Keratinocyte (primary cell): Measurements from ENCODE around the gene NAA80.

Experiments
- CTCF ChIP-seq, 3 experiments: IDR thresholded peaks in 1 of 3; conservative IDR thresholded peaks in 1 of 3; optimal IDR thresholded peaks in 1 of 3; 2 replicates in 2 of 3; 3 replicates in 1 of 3; pipeline versions ENCODE3 to v1.5.1; 2011; ENCODE audit warnings: low read length in 3 of 3, mild to moderate bottlenecking in 3 of 3, moderate library complexity in 2 of 3, control low read depth in 1 of 3, inconsistent platforms in 1 of 3; ENCODE audit not compliant: insufficient read depth in 2 of 3; ENCODE audit errors: extremely low read depth in 1 of 3
- EZH2 ChIP-seq: IDR thresholded peaks from one replicate; pipeline ENCODE4 v1.6.1; 2012; ENCODE audit warnings: inconsistent platforms, mild to moderate bottlenecking, low read length, moderate library complexity

DNA sequence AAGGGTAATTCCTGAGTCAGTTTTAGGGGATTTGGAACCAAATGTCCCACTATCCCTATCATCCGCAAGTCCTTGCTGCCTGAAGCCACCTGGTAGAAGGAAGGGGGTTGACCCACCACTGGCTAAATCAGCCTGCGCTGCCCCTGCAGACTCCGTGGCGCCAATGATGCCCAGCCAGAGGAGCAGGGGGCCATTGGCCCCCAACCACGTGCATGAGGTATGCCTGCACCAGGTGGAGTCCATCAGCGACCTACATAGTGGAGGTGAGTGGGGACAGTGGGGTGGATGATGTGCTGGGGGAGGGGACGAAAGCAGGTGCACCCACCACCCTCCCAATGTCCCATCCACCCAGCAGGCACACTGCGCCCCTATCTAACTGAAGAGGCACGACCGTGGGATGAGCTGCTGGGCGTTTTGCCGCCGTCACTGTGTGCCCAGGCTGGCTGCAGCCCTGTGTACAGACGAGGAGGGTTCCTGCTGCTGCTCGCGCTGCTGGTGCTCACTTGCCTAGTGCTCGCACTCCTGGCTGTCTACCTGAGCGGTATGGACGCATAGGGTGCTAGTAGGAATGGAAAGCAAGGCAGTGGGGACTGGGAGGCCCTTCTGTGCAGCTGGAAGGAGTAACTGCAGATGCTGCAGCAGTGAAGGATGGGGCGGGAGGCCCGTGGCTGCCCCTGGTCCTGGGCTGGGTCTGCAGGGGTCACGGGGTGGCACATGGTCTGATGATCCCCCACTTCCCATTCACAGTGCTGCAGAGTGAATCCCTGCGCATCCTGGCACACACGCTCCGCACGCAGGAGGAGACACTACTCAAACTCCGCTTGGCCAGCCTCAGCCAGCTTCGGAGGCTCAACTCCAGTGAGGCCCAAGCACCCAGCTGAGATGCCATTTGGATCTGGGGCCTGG lies 12.6 kb downstream of the NAA80 start:
- TF ChIP-seq CTCF (optimal IDR thresholded peaks at IDR 0.05 in 1 of 3, IDR thresholded peaks at IDR 0.05 in 1 of 3, conservative IDR thresholded peaks at IDR 0.05 in 1 of 3; ENCODE audit: extremely low read depth in 1 of 3, insufficient read depth in 2 of 3, low read length in 3 of 3), result no peak
- no peak for TF ChIP-seq EZH2
